NCI-H2029 treated with DMSO at 0.1 percent for 48 hours (cell line): Measurements from ENCODE around the gene PRKCZ.

Source experiments
- DNase-seq: peaks from one replicate; lab custom pipeline; 2025; lab: John Stamatoyannopoulos, UW

The PRKCZ gene

GRCh38 chr1:2046174-2046917, 3.9 kb upstream of the PRKCZ start:
- DNase-seq, result no peak

DNA sequence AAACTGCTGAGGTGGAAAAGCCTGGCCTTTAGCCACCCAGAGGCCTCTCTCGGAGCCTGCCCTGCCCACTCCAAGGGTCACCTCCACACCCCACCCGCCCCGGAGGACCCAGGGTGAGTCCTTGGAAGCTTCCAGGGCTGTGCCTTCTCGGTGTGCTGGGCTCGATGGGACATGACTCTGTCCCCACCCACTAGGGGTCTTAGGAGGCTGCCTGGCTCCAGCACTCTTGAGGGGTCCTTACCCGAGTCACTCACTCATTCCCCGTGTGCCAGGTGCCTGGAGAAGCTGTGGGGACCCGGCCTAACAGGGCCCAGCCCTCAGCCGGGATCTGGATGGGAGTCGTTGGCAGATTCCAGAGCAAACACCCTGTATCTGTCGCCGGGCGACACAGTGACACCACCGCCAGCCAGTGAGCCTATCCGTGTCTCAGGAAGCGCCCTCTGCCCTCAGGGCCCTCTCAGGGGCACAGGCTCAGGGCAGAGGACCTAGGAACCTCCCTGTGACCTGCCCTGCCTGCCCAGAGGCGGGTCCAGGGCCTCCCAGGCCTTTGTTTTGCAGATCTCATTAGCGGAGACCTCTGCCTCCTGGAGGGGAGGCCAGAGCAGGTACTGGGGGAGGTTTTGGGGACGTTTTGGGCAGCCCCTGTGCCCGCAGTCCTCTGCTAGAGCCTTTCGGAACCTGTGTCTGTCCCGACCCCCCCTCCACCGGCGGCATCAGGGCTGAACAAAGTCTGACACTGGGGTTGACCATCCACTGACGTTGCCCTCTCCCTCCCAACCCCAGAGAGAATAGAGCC, 3.1 kb upstream of the PRKCZ start:
- no peak for DNase-seq

DNA sequence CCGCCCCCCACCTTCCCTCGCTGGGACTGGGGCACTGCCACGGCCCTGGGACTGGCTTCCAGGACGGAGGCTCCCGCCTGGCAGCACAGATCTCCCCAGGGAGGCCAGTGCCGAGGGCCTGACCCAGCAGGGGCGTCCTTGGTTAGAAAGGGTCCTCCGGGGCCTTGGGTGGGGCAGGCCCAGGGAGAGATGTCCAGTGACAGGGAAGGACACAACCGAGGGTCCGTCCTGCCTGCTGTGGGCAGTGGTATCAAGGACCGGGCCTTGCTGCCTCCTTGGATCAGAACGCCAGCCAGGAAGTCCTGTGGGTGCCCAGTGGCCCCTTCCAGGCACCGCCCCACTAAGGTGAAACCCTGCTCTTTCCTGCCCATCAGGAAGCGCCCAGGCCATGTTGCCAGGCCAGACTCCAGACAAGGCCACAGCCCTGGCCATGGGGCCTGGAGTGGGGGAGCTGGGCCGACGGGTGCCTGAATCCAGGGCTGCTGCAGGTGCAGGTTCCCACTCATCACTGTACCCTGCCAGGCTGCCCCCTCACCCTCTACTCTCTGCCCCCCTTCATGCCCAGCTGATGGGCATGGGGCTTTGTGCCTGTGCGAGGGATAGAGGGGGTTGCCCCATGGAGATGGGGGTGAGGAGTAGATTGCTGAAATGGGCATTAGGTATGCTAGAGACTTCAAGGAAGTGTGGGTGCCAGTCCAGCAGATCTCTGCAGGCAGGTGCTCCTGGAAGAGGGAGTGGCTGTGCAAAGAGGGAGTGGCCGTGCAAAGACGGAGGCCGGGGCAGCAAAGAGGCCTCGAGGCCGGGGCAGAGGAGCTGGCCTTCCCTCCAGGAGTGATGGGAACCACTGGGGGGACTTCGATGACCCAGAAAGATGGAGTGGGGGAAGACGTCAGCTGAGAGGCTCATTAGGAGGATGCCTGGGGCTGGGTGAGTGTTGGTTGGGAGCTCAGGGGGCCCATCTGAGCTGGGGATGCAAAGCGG, 2.2 kb upstream of the PRKCZ start:
- DNase-seq, result no peak

- DNase-seq, result no peak
These were observed 940 bp upstream of the PRKCZ start for GRCh38 chr1:2049225-2049717.

- no peak for DNase-seq
These were observed 216 bp downstream of the PRKCZ start for GRCh38 chr1:2050461-2050792.

DNA sequence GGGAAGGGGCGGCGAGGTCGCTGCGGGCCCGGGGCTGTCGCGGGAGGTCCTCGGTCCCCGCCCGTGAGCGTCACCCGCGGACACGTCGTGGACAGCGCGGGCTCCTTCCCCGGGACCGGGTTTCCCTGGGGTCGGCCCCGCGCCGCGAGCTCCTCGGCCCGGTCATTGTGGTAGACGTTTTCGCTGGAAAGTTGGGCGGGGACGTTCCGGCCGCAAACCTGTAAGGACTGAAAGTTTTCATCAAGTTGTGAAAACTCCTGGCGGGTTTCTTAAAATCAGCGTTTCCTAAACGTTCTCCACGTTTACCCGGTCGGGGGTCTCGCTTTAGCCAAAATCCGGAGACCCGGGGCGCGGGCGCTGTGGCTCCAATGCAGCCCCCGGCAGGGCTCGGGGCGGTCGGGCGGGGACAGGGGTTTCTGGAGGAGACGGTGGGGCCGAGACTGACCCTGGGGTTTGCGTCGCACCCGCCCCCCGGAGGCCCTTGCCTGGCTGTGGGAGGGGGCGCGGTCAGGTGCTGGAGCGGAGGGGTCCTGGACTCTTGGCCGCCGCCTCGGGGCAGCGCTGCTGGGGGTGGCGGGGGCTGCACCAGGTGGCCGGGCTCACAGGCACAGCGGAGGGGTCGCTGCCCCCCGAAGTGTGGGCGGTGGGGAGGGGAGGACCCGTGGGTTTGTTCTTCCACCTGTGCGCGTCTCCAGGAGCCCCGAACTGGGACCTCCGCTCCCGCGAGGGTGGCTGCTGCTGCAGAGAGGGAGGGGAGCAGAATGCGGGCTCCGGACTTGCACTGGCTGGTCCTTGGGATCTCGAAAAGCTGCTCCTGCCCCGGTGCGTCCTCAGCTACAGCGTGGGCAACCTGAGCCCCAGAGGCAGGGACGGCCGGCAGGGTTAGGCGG, 827 bp downstream of the PRKCZ start:
- DNase-seq, result no peak

DNA sequence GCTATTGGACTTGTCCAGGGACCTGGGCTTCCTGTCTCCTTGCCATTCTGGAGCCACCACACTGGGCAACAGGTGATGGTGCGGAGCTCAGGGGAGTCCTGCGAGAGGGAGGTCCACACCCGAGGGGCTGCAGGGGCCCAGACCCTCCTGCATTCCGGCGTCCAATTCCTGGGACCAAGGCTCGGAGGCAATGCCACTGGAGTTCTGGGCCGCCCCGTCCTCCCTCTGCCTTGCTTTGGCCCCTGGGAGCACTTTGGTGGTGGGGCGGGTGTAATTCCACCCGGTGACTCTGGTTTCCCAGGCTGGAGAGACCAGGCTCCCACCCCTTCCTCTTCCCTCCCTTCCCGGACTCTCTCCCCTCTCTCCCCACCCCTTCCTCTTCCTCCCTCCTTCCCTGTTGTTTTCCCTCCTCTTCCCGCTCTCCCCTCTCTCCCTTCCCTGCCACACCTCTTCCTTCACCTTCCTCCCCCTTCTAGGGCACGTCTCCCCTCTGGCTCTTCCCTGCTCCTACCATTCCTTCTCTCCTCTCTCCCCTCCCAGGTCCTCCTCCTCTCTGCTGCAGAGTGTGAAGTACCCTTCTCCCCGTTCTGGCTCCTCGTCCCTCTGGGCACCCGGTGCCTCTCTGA, 2.0 kb downstream of the PRKCZ start:
- no peak for DNase-seq

GRCh38 chr1:2052756-2053155, 2.5 kb downstream of the PRKCZ start:
- no peak for DNase-seq

DNA sequence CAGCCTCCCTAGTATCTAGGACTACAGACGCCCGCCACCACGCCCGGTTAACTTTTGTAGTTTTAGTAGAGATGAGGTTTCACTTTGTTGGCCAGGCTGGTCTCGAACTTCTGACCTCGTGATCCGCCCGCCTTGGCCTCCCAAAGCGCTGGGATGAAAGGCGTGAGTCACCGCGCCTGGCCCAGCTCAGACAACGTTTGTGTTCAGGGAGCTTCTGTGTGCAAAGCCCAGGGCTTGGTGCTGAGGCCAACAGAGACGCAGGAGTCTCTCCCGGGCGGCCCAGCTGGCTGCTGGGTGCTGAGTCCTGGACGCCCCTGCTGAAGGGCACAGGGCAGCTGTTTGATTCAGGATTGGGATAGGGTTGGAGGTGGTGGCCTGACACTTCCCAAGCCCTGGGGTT, 3.0 kb downstream of the PRKCZ start:
- no peak for DNase-seq

GRCh38 chr1:2053784-2054376, 3.7 kb downstream of the PRKCZ start:
- DNase-seq, result no peak

GRCh38 chr1:2054560-2054959, 4.3 kb downstream of the PRKCZ start:
- no peak for DNase-seq

- no peak for DNase-seq
These were observed 5.8 kb downstream of the PRKCZ start for GRCh38 chr1:2055911-2056575.

GRCh38 chr1:2056955-2057590, 6.9 kb downstream of the PRKCZ start:
- DNase-seq, result no peak

GRCh38 chr1:2059290-2059953, 9.2 kb downstream of the PRKCZ start:
- DNase-seq, result no peak

DNA sequence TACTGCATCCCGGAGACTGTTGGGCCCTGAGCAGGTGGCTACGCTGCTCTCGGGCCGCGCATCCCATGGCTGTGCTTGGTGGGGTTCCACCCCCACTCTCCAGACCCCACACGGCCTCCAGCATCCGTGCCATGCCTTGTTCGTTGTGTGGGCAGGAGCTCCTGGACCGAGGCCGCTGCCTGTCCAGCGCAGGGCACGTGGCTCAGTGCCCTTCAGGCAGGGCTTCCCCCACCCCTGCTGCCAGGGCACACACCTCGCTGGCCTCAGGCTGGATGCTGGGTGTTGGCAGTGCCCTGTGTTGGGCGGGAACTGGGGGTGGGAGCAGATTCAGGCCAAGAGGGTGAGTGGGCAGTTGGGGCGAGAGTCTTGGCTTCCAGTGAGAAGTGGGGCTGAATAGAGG, 9.9 kb downstream of the PRKCZ start:
- DNase-seq, result no peak

- DNase-seq, result no peak
These were observed 10.3 kb downstream of the PRKCZ start for GRCh38 chr1:2060535-2060934.

GRCh38 chr1:2061065-2061778, 11.0 kb downstream of the PRKCZ start:
- DNase-seq, result no peak

GRCh38 chr1:2065699-2066098, 15.5 kb downstream of the PRKCZ start:
- DNase-seq, result no peak
